ENCODE data around the gene SDCCAG8. TPM values are rescaled to one million over a fixed set of nuclear protein-coding genes. Genes with fewer than 3 reads are reported as not detected.

Gene SDCCAG8
- total RNA-seq, 2 donors from 2014 or later = 18.4 to 18.8 TPM

GRCh38 chr1:243315893-243316292, 60.1 kb downstream of the SDCCAG8 start:
- Histone ChIP-seq H3K4me1 (no peaks in the 10 kb centered on the region), H3K36me3 (no peaks in the 10 kb centered on the region), H3K4me3 (no peak overlapping the region), H3K27me3 (no peaks in the 10 kb centered on the region), H3K9ac (ENCODE audit: low read depth in 2 of 2, low read length in 2 of 2) (no peak overlapping the region), H3K9me3 (no peaks in the 10 kb centered on the region), H3K27ac (no peak overlapping the region)
- intact Hi-C loops (cut with DNase I) = no loop called here
- TF ChIP-seq CTCF (IDR thresholded peaks at IDR 0.05) = no peak
- DNase-seq = no peak

- no peaks in the 10 kb centered on the region for H3K9me3 ChIP-seq
- intact Hi-C loops (cut with DNase I) = no loop called here
- no peaks in the 10 kb centered on the region for H3K4me1 ChIP-seq
- H3K36me3 ChIP-seq = no peaks in the 10 kb centered on the region
- DNase-seq = no peak
- no peaks in the 10 kb centered on the region for H3K27me3 ChIP-seq
- TF ChIP-seq CTCF (IDR thresholded peaks at IDR 0.05) = no peak
- no peak overlapping the region for H3K27ac ChIP-seq
- H3K9ac ChIP-seq (ENCODE audit: low read depth in 2 of 2, low read length in 2 of 2) = no peak overlapping the region
- no peak overlapping the region for H3K4me3 ChIP-seq
Observed at GRCh38 chr1:243316366-243316989, 60.6 kb downstream of the SDCCAG8 start.

DNA sequence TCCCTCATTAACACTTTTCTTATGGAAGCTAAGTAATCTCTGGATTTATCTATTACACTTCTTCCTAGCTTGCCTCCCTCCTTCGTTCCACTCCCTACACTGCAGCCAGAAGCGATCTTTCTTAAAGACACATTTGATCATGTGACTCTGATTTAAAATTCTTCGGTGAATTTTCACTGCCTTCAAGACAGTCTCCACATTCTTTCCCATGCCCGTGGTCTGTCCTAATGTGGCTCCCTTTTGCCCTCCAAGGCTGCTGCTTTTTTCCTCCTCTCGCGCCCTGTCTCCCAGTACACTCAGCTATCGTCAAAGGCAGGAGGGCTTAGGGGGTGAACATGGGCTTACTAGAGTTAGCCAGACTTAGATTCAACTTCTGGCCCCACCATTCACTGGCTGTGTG, 64.4 kb downstream of the SDCCAG8 start:
- Histone ChIP-seq H3K4me1 (no peaks in the 10 kb centered on the region), H3K36me3 (no peaks in the 10 kb centered on the region), H3K9ac (ENCODE audit: low read depth in 2 of 2, low read length in 2 of 2) (no peak overlapping the region), H3K9me3 (no peaks in the 10 kb centered on the region), H3K27ac (no peak overlapping the region), H3K27me3 (no peaks in the 10 kb centered on the region), H3K4me3 (no peak overlapping the region)
- DNase-seq = no peak
- intact Hi-C loops (cut with DNase I) = loop anchor here (5.0 to 10.0 kb wide), 2 partner anchors 853 to 1295 kb away; no protein-coding TSS in a partner anchor
- no peak for TF ChIP-seq CTCF (IDR thresholded peaks at IDR 0.05)

- H3K36me3 ChIP-seq = no peaks in the 10 kb centered on the region
- H3K9ac ChIP-seq (ENCODE audit: low read depth in 2 of 2, low read length in 2 of 2) = no peak overlapping the region
- no peak for DNase-seq
- H3K9me3 ChIP-seq = no peaks in the 10 kb centered on the region
- TF ChIP-seq CTCF (IDR thresholded peaks at IDR 0.05) = no peak
- no peaks in the 10 kb centered on the region for H3K4me1 ChIP-seq
- no peak overlapping the region for H3K27ac ChIP-seq
- H3K4me3 ChIP-seq = no peak overlapping the region
- no peaks in the 10 kb centered on the region for H3K27me3 ChIP-seq
- intact Hi-C loops (cut with DNase I) = loop anchor here (5.0 to 10.0 kb wide), 2 partner anchors 855 to 1298 kb away; no protein-coding TSS in a partner anchor
Observed at GRCh38 chr1:243322326-243322725, 66.5 kb downstream of the SDCCAG8 start.

GRCh38 chr1:243323491-243323890, 67.7 kb downstream of the SDCCAG8 start:
- DNase-seq = no peak
- Histone ChIP-seq H3K4me3 (no peak overlapping the region), H3K9me3 (no peaks in the 10 kb centered on the region), H3K27ac (no peak overlapping the region), H3K27me3 (no peaks in the 10 kb centered on the region), H3K36me3 (no peaks in the 10 kb centered on the region), H3K9ac (ENCODE audit: low read depth in 2 of 2, low read length in 2 of 2) (no peak overlapping the region), H3K4me1 (no peaks in the 10 kb centered on the region)
- intact Hi-C loops (cut with DNase I) = loop anchor here (5.0 to 10.0 kb wide), 2 partner anchors 856 to 1299 kb away; no protein-coding TSS in a partner anchor
- TF ChIP-seq CTCF (IDR thresholded peaks at IDR 0.05) = no peak
